B cell (primary cell): Measurements from ENCODE around the gene HOXC4. TPM values are rescaled to one million over a fixed set of nuclear protein-coding genes. Genes with fewer than 3 reads are reported as not detected.

ENCODE experiments used
- ATAC-seq: fragments of 200-7000 bp; cut with Tn5 transposase; one replicate; pipeline ENCODE4 v1.10.0; 2021; ENCODE audit warnings: low read depth, mild to moderate bottlenecking, moderate number of reproducible peaks, moderate library complexity
- CTCF ChIA-PET: fragments of 350-600 bp; sonication (Branson Sonifier 250); formaldehyde crosslinking; loops from one replicate; lab custom pipeline; 2021; ENCODE audit warnings: antibody characterized with exemption, inconsistent platforms; lab: Charles Lee
- POLR2A ChIA-PET: fragments of 350-600 bp; sonication (Branson Sonifier 250); formaldehyde crosslinking; loops from one replicate; lab custom pipeline; 2021; ENCODE audit warnings: antibody characterized with exemption; lab: Charles Lee
- DNase-seq: peaks from one replicate; pipeline ENCODE4 v3.0.0; 2013
- H2AFZ ChIP-seq: 2 replicates; pipeline ENCODE4 v1.6.1; 2012; ENCODE audit warnings: mild to moderate bottlenecking, low read depth, low read length; ENCODE audit not compliant: insufficient read depth, poor library complexity, severe bottlenecking
- H3K27ac ChIP-seq, 2 donors: 1 replicate in 1 of 2; 2 replicates in 1 of 2; pipeline ENCODE4 v1.5.1; 2012 to 2013; ENCODE audit warnings: low read length in 2 of 2, mild to moderate bottlenecking in 2 of 2, moderate library complexity in 1 of 2
- H3K27me3 ChIP-seq, 4 experiments: fragments of 200-600 bp in 1 of 4; sonication (generic) in 1 of 4; replicated peaks in 1 of 4; 1 replicate in 2 of 4; 2 replicates in 2 of 4; pipeline versions ENCODE4 v1.6.1 to v1.7.0; 2013 to 2016; ENCODE audit warnings: low read length in 3 of 4, mild to moderate bottlenecking in 2 of 4, mixed read lengths in 1 of 4, moderate library complexity in 1 of 4; ENCODE audit not compliant: insufficient read depth in 4 of 4, control insufficient read depth in 3 of 4; ENCODE audit errors: control extremely low read depth in 1 of 4
- H3K36me3 ChIP-seq, 2 experiments: replicated peaks in 1 of 2; 1 replicate in 1 of 2; 2 replicates in 1 of 2; pipeline versions ENCODE4 v1.6.1 to v1.7.1; 2013; ENCODE audit warnings: low read length in 1 of 2; ENCODE audit not compliant: insufficient read depth in 2 of 2, control insufficient read depth in 1 of 2; ENCODE audit errors: control extremely low read depth in 1 of 2, extremely low read depth in 1 of 2
- H3K4me1 ChIP-seq, 2 donors: fragments of 200-600 bp in 1 of 2; sonication (generic) in 1 of 2; 1 replicate in 1 of 2; 2 replicates in 1 of 2; pipeline versions ENCODE4 v1.5.1 to v1.6.1; 2013 to 2017; ENCODE audit warnings: low read length in 2 of 2; ENCODE audit not compliant: control insufficient read depth in 2 of 2, insufficient read depth in 2 of 2
- H3K4me2 ChIP-seq: replicated peaks from 2 replicates; pipeline ENCODE3; 2012; ENCODE audit warnings: mild to moderate bottlenecking, low read depth, low read length; ENCODE audit not compliant: poor library complexity, severe bottlenecking
- H3K4me3 ChIP-seq, 5 experiments: fragments of 200-600 bp in 1 of 5; sonication (generic) in 1 of 5; 1 replicate in 3 of 5; 2 replicates in 2 of 5; pipeline versions ENCODE4 v1.5.1 to v1.7.0; 2011 to 2016; ENCODE audit warnings: low read length in 4 of 5, mild to moderate bottlenecking in 4 of 5, low read depth in 2 of 5, control low read depth in 1 of 5, moderate library complexity in 1 of 5; ENCODE audit not compliant: insufficient read depth in 1 of 5; ENCODE audit errors: control extremely low read depth in 1 of 5, extremely low read depth in 1 of 5
- H3K79me2 ChIP-seq: fragments of 200-600 bp; sonication (generic); one replicate; pipeline ENCODE4 v1.6.0; 2016; ENCODE audit warnings: low read length; ENCODE audit not compliant: control insufficient read depth, insufficient read depth
- H3K9ac ChIP-seq: fragments of 200-600 bp; sonication (generic); 2 replicates; pipeline ENCODE4 v1.6.1; 2017; ENCODE audit warnings: mild to moderate bottlenecking, low read length, moderate library complexity
- H3K9me3 ChIP-seq, 3 donors: one replicate each; pipeline versions ENCODE4 v1.6.1 to v1.7.1; 2013; ENCODE audit warnings: low read length in 2 of 3; ENCODE audit not compliant: control insufficient read depth in 2 of 3, insufficient read depth in 1 of 3; ENCODE audit errors: control extremely low read depth in 1 of 3
- H4K20me1 ChIP-seq: 2 replicates; pipeline ENCODE4 v1.6.0; 2012; ENCODE audit warnings: mild to moderate bottlenecking, low read length; ENCODE audit not compliant: insufficient read depth, control insufficient read depth, poor library complexity, severe bottlenecking
- H3K27ac Mint-ChIP-seq: one replicate; pipeline ENCODE4 v1.8.0; 2021; ENCODE audit warnings: mixed read lengths
- H3K27me3 Mint-ChIP-seq: one replicate; pipeline ENCODE4 v1.8.0; 2021; ENCODE audit warnings: mixed read lengths
- H3K4me1 Mint-ChIP-seq: one replicate; pipeline ENCODE4 v1.8.0; 2021; ENCODE audit warnings: mixed read lengths
- H3K4me3 Mint-ChIP-seq: one replicate; pipeline ENCODE4 v1.8.0; 2021; ENCODE audit warnings: mixed read lengths
- H3K9me3 Mint-ChIP-seq: one replicate; pipeline ENCODE4 v1.8.0; 2022; ENCODE audit warnings: mixed read lengths; ENCODE audit not compliant: insufficient read depth
- EZH2 ChIP-seq: IDR thresholded peaks from 2 replicates; pipeline ENCODE4 v1.6.1; 2012; ENCODE audit warnings: borderline replicate concordance, low read depth, mild to moderate bottlenecking, moderate library complexity, low read length; ENCODE audit not compliant: insufficient read depth, poor library complexity, severe bottlenecking
- WGBS: methylation state at CpG from one replicate; pipeline ENCODE4 v1.1.5; 2013; ENCODE audit warnings: missing lambda C conversion rate; ENCODE audit not compliant: insufficient coverage; 5-methylcytosine and 5-hydroxymethylcytosine counted together
- intact Hi-C: fragments of 100-400 bp; cut with micrococcal nuclease; formaldehyde crosslinking; loops from one replicate; pipeline ENCODE4 v1.10.0; 2022
- polyA plus RNA-seq: library from polyadenylated mRNA; depleted of rRNA; stranded (reverse); fragments of >200 nt; gene quantifications from 2 replicates; pipeline ENCODE4 v1.2.3, GENCODE V29; 2012
- total RNA-seq, 2 donors: library from RNA; stranded (reverse); fragments of 120-200 nt in 1 of 2; gene quantifications; 1 replicate in 1 of 2; 2 replicates in 1 of 2; pipeline versions ENCODE4 v1.2.3 to v1.2.4, GENCODE V29; 2013 to 2022
- TF ChIP-seq, protein P1 (sequence below): fragments of 200-600 bp; IDR thresholded peaks from one replicate; pipeline ENCODE4 v1.8.0; 2022; ENCODE audit warnings: antibody characterized with exemption, mild to moderate bottlenecking

HOXC4 gene
- total and polyA plus RNA-seq, 2 donors (not counting 1 experiment from before 2014, with no cell fraction given): 4.3 to 6.5 TPM

DNA sequence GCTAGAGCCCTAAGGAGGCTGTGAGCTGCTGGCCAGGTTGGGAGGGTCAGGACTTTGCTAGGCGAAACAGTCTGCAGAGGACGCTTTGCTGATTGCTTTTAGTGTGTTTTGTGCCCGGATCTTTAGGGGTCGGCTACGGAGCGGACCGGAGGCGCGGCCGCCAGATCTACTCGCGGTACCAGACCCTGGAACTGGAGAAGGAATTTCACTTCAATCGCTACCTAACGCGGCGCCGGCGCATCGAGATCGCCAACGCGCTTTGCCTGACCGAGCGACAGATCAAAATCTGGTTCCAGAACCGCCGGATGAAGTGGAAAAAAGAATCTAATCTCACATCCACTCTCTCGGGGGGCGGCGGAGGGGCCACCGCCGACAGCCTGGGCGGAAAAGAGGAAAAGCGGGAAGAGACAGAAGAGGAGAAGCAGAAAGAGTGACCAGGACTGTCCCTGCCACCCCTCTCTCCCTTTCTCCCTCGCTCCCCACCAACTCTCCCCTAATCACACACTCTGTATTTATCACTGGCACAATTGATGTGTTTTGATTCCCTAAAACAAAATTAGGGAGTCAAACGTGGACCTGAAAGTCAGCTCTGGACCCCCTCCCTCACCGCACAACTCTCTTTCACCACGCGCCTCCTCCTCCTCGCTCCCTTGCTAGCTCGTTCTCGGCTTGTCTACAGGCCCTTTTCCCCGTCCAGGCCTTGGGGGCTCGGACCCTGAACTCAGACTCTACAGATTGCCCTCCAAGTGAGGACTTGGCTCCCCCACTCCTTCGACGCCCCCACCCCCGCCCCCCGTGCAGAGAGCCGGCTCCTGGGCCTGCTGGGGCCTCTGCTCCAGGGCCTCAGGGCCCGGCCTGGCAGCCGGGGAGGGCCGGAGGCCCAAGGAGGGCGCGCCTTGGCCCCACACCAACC is 23.9 kb upstream of the HOXC4 start:
- Histone ChIP-seq H3K9me3 (peaks cover 0 to 51% (median 6%) of the 10 kb centered on the region in 3 donors), H3K27ac (no peak overlapping the region), H4K20me1 (no peaks in the 10 kb centered on the region), H3K4me3 (no peak overlapping the region), H3K9ac (no peak overlapping the region), H3K4me1 (peaks cover 27 to 52% of the 10 kb centered on the region in 2 donors), H3K4me2 (peak overlapping the region; percentile 18), H2AFZ (no peak overlapping the region), H3K79me2 (no peaks in the 10 kb centered on the region), H3K36me3 (no peaks in the 10 kb centered on the region), H3K27me3 (peaks cover 0 to 96% (median 78%) of the 10 kb centered on the region in 4 experiments)
- no peaks in the 10 kb centered on the region for H3K9me3 Mint-ChIP-seq
- ChIA-PET POLR2A (no interaction called here), CTCF (interaction anchor here (0.7 to 4.3 kb wide), 8 partner anchors 19 to 183 kb away, joined by 3 to 151 read pairs (median 3); partner anchors contain the start of genes HOXC8 and SMUG1)
- H3K27me3 Mint-ChIP-seq: peaks cover 70% of the 10 kb centered on the region
- ATAC-seq (no peak), DNase-seq (peak; percentile 39)
- no peak overlapping the region for H3K27ac Mint-ChIP-seq
- peaks cover 30% of the 10 kb centered on the region for H3K4me1 Mint-ChIP-seq
- TF ChIP-seq EZH2: no peak
- TF ChIP-seq, protein P1, sequence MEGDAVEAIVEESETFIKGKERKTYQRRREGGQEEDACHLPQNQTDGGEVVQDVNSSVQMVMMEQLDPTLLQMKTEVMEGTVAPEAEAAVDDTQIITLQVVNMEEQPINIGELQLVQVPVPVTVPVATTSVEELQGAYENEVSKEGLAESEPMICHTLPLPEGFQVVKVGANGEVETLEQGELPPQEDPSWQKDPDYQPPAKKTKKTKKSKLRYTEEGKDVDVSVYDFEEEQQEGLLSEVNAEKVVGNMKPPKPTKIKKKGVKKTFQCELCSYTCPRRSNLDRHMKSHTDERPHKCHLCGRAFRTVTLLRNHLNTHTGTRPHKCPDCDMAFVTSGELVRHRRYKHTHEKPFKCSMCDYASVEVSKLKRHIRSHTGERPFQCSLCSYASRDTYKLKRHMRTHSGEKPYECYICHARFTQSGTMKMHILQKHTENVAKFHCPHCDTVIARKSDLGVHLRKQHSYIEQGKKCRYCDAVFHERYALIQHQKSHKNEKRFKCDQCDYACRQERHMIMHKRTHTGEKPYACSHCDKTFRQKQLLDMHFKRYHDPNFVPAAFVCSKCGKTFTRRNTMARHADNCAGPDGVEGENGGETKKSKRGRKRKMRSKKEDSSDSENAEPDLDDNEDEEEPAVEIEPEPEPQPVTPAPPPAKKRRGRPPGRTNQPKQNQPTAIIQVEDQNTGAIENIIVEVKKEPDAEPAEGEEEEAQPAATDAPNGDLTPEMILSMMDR: no peak
- intact Hi-C loops: loop anchor here (5.0 kb wide), 2 partner anchors 32 to 62 kb away; no protein-coding TSS in a partner anchor
- 24% methylated on average over 37 of the region's 53 CpGs for WGBS
- H3K4me3 Mint-ChIP-seq: no peak overlapping the region

DNA sequence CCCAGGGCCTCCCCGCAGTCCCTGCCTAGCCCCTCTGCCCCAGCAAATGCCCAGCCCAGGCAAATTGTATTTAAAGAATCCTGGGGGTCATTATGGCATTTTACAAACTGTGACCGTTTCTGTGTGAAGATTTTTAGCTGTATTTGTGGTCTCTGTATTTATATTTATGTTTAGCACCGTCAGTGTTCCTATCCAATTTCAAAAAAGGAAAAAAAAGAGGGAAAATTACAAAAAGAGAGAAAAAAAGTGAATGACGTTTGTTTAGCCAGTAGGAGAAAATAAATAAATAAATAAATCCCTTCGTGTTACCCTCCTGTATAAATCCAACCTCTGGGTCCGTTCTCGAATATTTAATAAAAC is 23.2 kb upstream of the HOXC4 start:
- no peaks in the 10 kb centered on the region for H4K20me1 ChIP-seq
- Mint-ChIP-seq H3K27ac (no peak overlapping the region), H3K27me3 (peaks cover 76% of the 10 kb centered on the region), H3K9me3 (no peaks in the 10 kb centered on the region), H3K4me1 (peaks cover 34% of the 10 kb centered on the region), H3K4me3 (no peak overlapping the region)
- H3K27ac ChIP-seq: no peak overlapping the region
- H3K9me3 ChIP-seq: peaks cover 0 to 55% (median 6%) of the 10 kb centered on the region in 3 donors
- no peak overlapping the region for H3K9ac ChIP-seq
- intact Hi-C loops: loop anchor here (5.0 kb wide), 2 partner anchors 33 to 63 kb away; no protein-coding TSS in a partner anchor
- no peak overlapping the region for H2AFZ ChIP-seq
- no peak for ATAC-seq
- no CpG with 5 or more reads among the region's 7 CpGs for WGBS
- H3K27me3 ChIP-seq: peaks cover 0 to 98% (median 79%) of the 10 kb centered on the region in 4 experiments
- ChIA-PET POLR2A (no interaction called here), CTCF (interaction anchor here (0.7 to 6.4 kb wide), 10 partner anchors 14 to 186 kb away, joined by 3 to 151 read pairs (median 17); partner anchors contain the start of genes HOXC8 and SMUG1)
- peak; percentile 14 for TF ChIP-seq EZH2
- TF ChIP-seq, protein P1: no peak
- DNase-seq: peak; percentile 14
- H3K4me1 ChIP-seq: peaks cover 28 to 55% of the 10 kb centered on the region in 2 donors
- no peaks in the 10 kb centered on the region for H3K79me2 ChIP-seq
- no peaks in the 10 kb centered on the region for H3K36me3 ChIP-seq
- H3K4me3 ChIP-seq: no peak overlapping the region
- no peak overlapping the region for H3K4me2 ChIP-seq
